Kidney epithelial cell (primary cell): ENCODE results near the gene SPTBN4. TPM values are rescaled to one million over a fixed set of nuclear protein-coding genes. Genes with fewer than 3 reads are reported as not detected.
A peak's percentile ranks its signal among the peaks of the same experiment; 100 is the strongest.

Source experiments
- DNase-seq: peaks from one replicate; pipeline ENCODE4 v3.0.0-alpha.2; 2010; ENCODE audit warnings: low read depth
- H3K27me3 ChIP-seq: 2 replicates; pipeline ENCODE4 v1.6.0; 2011; ENCODE audit warnings: low read length; ENCODE audit not compliant: control insufficient read depth, insufficient read depth
- H3K36me3 ChIP-seq: 2 replicates; pipeline ENCODE4 v1.5.1; 2011; ENCODE audit warnings: low read length; ENCODE audit not compliant: control insufficient read depth, insufficient read depth
- H3K4me3 ChIP-seq: 2 replicates; pipeline ENCODE4 v1.5.1; 2011; ENCODE audit warnings: low read depth, mild to moderate bottlenecking, control low read depth, low read length
- CTCF ChIP-seq: IDR thresholded peaks from 2 replicates; pipeline ENCODE4 v1.5.1; 2011; ENCODE audit warnings: mild to moderate bottlenecking, moderate library complexity, low read length, control low read depth, inconsistent platforms; ENCODE audit not compliant: insufficient read depth, poor library complexity, severe bottlenecking
- total RNA-seq: library from RNA; depleted of rRNA; stranded (reverse); fragments of >200 nt; gene quantifications from 2 replicates; pipeline ENCODE4 v1.2.3, GENCODE V29; 2015

The SPTBN4 gene
- total RNA-seq, 1 donor from 2014 or later = 2.4 TPM

GRCh38 chr19:40604647-40605215, 137.9 kb downstream of the SPTBN4 start:
- no peak for DNase-seq
- peak overlapping the region; percentile 35 for H3K4me3 ChIP-seq
- H3K27me3 ChIP-seq = peaks cover 5% of the 10 kb centered on the region
- no peaks in the 10 kb centered on the region for H3K36me3 ChIP-seq
- no peak for TF ChIP-seq CTCF

- peaks cover 1% of the 10 kb centered on the region for H3K27me3 ChIP-seq
- no peak for DNase-seq
- TF ChIP-seq CTCF = no peak
- no peaks in the 10 kb centered on the region for H3K36me3 ChIP-seq
- peak overlapping the region; percentile 35 for H3K4me3 ChIP-seq
These were observed 138.6 kb downstream of the SPTBN4 start for GRCh38 chr19:40605216-40605971.

- TF ChIP-seq CTCF = no peak
- no peaks in the 10 kb centered on the region for H3K27me3 ChIP-seq
- H3K36me3 ChIP-seq = no peaks in the 10 kb centered on the region
- no peak for DNase-seq
- H3K4me3 ChIP-seq = no peak overlapping the region
These were observed 140.8 kb downstream of the SPTBN4 start for GRCh38 chr19:40607311-40608239.

- TF ChIP-seq CTCF = no peak
- Histone ChIP-seq H3K4me3 (no peak overlapping the region), H3K27me3 (no peaks in the 10 kb centered on the region), H3K36me3 (no peaks in the 10 kb centered on the region)
- DNase-seq = no peak
These were observed 141.4 kb downstream of the SPTBN4 start for GRCh38 chr19:40608240-40608621.

GRCh38 chr19:40608957-40609356, 142.2 kb downstream of the SPTBN4 start:
- TF ChIP-seq CTCF = no peak
- no peaks in the 10 kb centered on the region for H3K27me3 ChIP-seq
- no peak overlapping the region for H3K4me3 ChIP-seq
- no peaks in the 10 kb centered on the region for H3K36me3 ChIP-seq
- no peak for DNase-seq
